ENCODE results near the gene PRSS8.

Gene PRSS8

GRCh38 chr16:31099860-31100638 lies 35.5 kb downstream of the PRSS8 start:
- DNase-seq = no peak

- peak; percentile 89 to 92 for DNase-seq
These were observed 41.0 kb downstream of the PRSS8 start, which contains the start of gene VKORC1 for GRCh38 chr16:31094424-31095120. VKORC1 (minus strand) TSS chr16:31094797; CDS start chr16:31094729, 68 bp downstream.

GRCh38 chr16:31094088-31094423 lies 41.5 kb downstream of the PRSS8 start:
- DNase-seq = no peak

GRCh38 chr16:31093132-31093703 lies 42.3 kb downstream of the PRSS8 start:
- no peak for DNase-seq

- DNase-seq = no peak
These were observed 43.2 kb downstream of the PRSS8 start for GRCh38 chr16:31092330-31092729.

GRCh38 chr16:31090540-31090939 lies 45.0 kb downstream of the PRSS8 start:
- no peak for DNase-seq

- no peak for DNase-seq
These were observed 46.3 kb downstream of the PRSS8 start for GRCh38 chr16:31089199-31089598.

GRCh38 chr16:31088459-31089183 lies 46.9 kb downstream of the PRSS8 start, which contains the start of gene PRSS53:
PRSS53 (minus strand) TSS chr16:31088943; CDS start chr16:31088809, 134 bp downstream.
- DNase-seq = no peak

- no peak for DNase-seq
These were observed 47.6 kb downstream of the PRSS8 start for GRCh38 chr16:31087971-31088370.

GRCh38 chr16:31087481-31087880 lies 48.0 kb downstream of the PRSS8 start:
- DNase-seq = no peak

- no peak for DNase-seq
These were observed 49.0 kb downstream of the PRSS8 start for GRCh38 chr16:31086629-31086906.

GRCh38 chr16:31085873-31086628 lies 49.5 kb downstream of the PRSS8 start:
- no peak for DNase-seq

- no peak for DNase-seq
These were observed 50.1 kb downstream of the PRSS8 start for GRCh38 chr16:31085411-31085810.

- DNase-seq = no peak
These were observed 50.8 kb downstream of the PRSS8 start for GRCh38 chr16:31084584-31085302.

- no peak for DNase-seq
These were observed 51.5 kb downstream of the PRSS8 start for GRCh38 chr16:31083981-31084380.

GRCh38 chr16:31083556-31083955 lies 52.0 kb downstream of the PRSS8 start:
- no peak for DNase-seq

GRCh38 chr16:31083081-31083480 lies 52.4 kb downstream of the PRSS8 start:
- DNase-seq = no peak

GRCh38 chr16:31082368-31083045 lies 53.0 kb downstream of the PRSS8 start:
- no peak for DNase-seq

Measured in stimulated activated CD4-positive, alpha-beta T cell treated with anti-CD3 and anti-CD28 coated beads, Interleukin-2, amount 100 ng/mL, for 24 hours (primary cell).